Measurements from ENCODE around the gene GAB2.

GAB2 gene

DNA sequence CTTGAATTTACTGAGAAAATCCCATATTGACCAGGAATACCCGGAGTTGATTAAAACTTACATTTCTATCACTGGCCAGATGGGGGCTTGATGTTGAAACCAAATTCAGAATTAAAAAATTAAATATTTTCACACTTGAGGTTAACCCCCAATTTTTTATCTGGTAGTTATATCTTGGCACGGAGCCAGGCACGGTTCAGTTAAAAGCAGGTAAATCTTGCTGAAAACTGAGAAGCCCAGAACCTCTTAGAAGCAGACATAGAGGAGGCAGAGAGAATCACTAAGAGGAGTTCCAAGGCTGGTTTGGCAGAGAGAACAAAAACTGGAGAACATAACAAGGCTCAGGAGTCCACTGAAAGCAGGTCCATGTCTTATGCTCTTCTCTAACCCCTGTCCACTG is 151.2 kb downstream of the GAB2 start:
- Mint-ChIP-seq H3K4me3 (no peak overlapping the region), H3K27me3 (ENCODE audit: low read depth) (no peaks in the 10 kb centered on the region), H3K27ac (no peak overlapping the region), H3K4me1 (ENCODE audit: low read depth) (peaks cover 38% of the 10 kb centered on the region), H3K9me3 (peaks cover 2% of the 10 kb centered on the region), H3K36me3 (ENCODE audit: low read depth) (peaks cover 61% of the 10 kb centered on the region)
- DNase-seq (ENCODE audit: low spot score): no peak

DNA sequence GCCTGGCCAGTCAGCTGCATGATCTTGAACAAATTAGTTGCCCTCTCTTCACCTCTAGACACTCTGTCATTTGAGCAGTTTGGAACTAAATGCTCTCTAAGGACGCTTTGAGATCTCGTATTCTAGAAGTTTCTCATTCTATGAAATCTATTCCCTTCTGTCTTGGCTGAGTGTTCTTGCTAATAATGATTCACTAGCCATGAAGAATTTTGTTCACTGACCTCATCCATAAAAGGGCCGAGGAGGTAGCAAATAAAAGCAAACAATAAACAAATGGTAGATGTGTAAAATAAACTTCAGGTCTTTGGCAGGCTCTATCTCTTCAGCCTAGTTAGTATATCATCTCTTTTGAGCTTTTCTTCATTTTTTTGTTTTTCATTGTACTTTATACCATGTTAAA is 152.3 kb downstream of the GAB2 start:
- peaks cover 43% of the 10 kb centered on the region for H3K4me1 Mint-ChIP-seq (ENCODE audit: low read depth)
- H3K9me3 Mint-ChIP-seq: no peaks in the 10 kb centered on the region
- no peak overlapping the region for H3K27ac Mint-ChIP-seq
- peaks cover 57% of the 10 kb centered on the region for H3K36me3 Mint-ChIP-seq (ENCODE audit: low read depth)
- H3K27me3 Mint-ChIP-seq (ENCODE audit: low read depth): no peaks in the 10 kb centered on the region
- DNase-seq (ENCODE audit: low spot score): no peak
- no peak overlapping the region for H3K4me3 Mint-ChIP-seq

DNA sequence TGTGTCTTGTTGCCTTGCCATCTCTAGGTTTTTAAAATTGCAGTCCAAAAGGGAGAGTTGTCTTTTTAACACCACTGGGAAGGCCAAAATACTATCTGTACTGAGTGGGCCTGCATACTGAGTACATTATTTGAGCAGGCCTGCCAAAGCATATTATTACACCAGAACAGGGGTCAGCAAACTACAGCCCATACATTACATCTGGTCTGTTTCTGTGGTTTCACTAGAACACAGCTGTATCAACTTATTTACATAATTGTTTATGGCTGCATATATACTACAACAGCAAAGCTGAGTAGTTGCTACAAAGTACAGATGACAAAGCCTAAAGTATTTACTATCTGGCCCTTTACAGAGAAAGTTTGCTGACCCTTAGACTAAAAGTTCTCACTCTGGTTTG is 154.9 kb downstream of the GAB2 start:
- Mint-ChIP-seq H3K4me1 (ENCODE audit: low read depth) (peaks cover 46% of the 10 kb centered on the region), H3K9me3 (no peaks in the 10 kb centered on the region), H3K27me3 (ENCODE audit: low read depth) (no peaks in the 10 kb centered on the region), H3K4me3 (no peak overlapping the region), H3K27ac (no peak overlapping the region), H3K36me3 (ENCODE audit: low read depth) (peaks cover 50% of the 10 kb centered on the region)
- DNase-seq (ENCODE audit: low spot score): no peak

DNA sequence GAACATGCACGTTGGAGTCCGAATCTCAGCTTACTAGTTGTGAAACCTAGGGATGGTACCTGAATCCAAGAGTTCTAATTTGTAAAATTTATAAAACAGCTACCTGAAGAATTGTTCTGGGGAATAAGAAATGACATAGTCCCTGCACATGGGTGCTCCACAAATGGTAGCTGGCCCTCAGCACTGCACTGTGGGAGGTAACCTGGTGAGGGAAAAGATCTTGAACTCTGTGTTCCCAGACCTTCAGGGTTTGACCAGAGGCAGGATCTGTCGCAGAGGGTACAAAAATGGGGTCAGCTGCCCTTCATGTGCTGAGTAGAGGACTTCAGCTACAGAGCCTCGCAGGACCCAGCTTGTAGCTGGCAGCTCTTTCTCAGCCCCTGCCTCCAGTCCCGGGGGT is 155.4 kb downstream of the GAB2 start:
- H3K4me3 Mint-ChIP-seq: no peak overlapping the region
- H3K36me3 Mint-ChIP-seq (ENCODE audit: low read depth): peaks cover 50% of the 10 kb centered on the region
- H3K9me3 Mint-ChIP-seq: no peaks in the 10 kb centered on the region
- H3K27me3 Mint-ChIP-seq (ENCODE audit: low read depth): no peaks in the 10 kb centered on the region
- no peak overlapping the region for H3K27ac Mint-ChIP-seq
- DNase-seq (ENCODE audit: low spot score): no peak
- peaks cover 47% of the 10 kb centered on the region for H3K4me1 Mint-ChIP-seq (ENCODE audit: low read depth)

DNA sequence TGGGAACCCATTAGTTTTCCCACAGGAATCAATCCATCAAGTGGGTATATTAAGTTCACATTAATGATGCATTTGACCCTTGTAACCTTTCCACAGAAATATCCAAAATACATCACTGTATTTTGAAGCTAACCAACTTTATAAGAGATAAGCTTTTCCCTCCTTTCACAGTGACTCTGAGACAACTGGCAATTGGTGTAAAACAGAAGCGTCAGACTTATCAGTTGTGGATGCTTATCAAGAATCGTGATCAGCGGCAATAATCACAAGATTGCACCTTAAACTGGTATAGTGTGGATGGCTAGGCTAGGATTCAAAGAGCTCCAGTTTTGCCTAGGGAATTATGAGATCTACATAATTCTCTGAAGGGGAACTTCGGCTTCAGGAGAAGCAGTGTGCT is 155.8 kb downstream of the GAB2 start:
- Mint-ChIP-seq H3K4me3 (no peak overlapping the region), H3K4me1 (ENCODE audit: low read depth) (peaks cover 46% of the 10 kb centered on the region), H3K27me3 (ENCODE audit: low read depth) (no peaks in the 10 kb centered on the region), H3K9me3 (no peaks in the 10 kb centered on the region), H3K36me3 (ENCODE audit: low read depth) (peaks cover 47% of the 10 kb centered on the region), H3K27ac (no peak overlapping the region)
- no peak for DNase-seq (ENCODE audit: low spot score)

DNA sequence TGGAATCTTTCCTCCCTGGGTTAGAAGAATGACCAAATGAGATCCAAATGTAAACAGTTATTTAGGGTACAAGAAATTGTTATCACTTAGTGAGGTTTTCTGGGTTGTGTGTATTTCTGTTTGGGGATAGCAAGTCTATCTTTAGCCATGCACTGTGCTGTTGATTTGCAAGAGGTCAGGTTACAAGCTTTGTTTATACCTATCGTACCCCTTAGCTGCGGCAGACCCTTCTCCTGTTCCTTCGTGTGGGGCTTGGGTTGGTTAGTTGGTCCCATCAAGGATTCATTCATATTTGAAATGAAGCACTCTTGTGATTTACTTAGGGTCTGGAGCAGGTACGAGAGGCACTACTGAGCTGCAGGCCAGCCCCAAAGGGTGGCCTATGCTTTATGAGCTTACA is 156.3 kb downstream of the GAB2 start:
- H3K9me3 Mint-ChIP-seq: no peaks in the 10 kb centered on the region
- peaks cover 45% of the 10 kb centered on the region for H3K4me1 Mint-ChIP-seq (ENCODE audit: low read depth)
- H3K27ac Mint-ChIP-seq: no peak overlapping the region
- H3K4me3 Mint-ChIP-seq: no peak overlapping the region
- H3K27me3 Mint-ChIP-seq (ENCODE audit: low read depth): no peaks in the 10 kb centered on the region
- peaks cover 47% of the 10 kb centered on the region for H3K36me3 Mint-ChIP-seq (ENCODE audit: low read depth)
- no peak for DNase-seq (ENCODE audit: low spot score)

DNA sequence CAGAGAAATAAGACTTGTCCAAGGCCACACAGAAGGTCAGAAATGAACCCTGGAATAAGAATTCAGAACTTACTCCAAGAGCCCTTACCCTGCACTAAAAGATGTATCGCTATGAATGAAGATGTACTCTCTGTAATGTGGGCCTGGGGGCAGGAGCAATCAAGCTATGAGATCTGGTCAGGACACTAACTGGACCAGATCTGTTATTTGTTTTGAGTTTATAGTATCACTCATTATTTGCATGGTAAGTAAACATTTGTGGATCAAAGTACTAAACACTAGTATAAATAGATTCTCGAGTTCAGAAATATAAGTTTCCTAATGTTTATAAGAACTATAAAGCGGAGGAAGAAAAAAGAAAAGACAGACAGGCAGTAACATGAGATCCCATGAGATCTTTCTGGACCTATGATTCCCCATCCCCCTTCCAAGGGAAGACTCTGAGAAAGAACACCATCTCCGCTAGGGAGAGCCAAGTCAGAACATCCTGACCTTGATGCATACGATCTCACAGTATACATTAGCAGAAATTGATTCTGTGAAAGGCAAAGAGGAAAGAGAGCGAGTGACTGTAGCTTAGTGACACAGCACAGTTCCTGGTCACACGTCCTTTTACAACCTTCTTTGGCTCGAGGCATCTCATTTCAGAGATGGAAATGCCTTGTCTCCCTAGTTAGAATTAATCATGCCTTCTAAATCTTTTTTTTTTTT is 157.7 kb downstream of the GAB2 start:
- Mint-ChIP-seq H3K27me3 (ENCODE audit: low read depth) (no peaks in the 10 kb centered on the region), H3K27ac (no peak overlapping the region), H3K36me3 (ENCODE audit: low read depth) (peaks cover 48% of the 10 kb centered on the region), H3K4me1 (ENCODE audit: low read depth) (peaks cover 41% of the 10 kb centered on the region), H3K4me3 (no peak overlapping the region), H3K9me3 (no peaks in the 10 kb centered on the region)
- DNase-seq (ENCODE audit: low spot score): no peak

DNA sequence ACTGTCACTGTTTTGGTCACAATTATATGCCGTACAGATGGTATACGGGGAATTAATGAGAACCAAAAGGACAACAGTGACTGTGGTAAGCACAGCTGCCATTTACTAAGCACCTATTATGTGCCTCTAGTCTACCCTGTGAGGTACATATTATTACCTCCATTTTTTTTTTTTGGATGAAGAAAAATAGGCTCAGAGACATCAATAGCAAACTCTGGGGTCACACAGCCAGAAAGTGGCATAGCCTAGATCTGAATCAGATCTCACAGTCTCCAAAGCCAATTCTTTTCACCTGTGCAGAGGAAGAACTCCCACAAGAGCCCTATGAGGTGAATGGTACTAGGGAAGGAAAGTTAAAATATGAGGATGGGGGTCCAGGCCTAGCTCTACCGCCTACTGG is 160.0 kb downstream of the GAB2 start:
- Mint-ChIP-seq H3K27ac (no peak overlapping the region), H3K4me3 (no peak overlapping the region), H3K27me3 (ENCODE audit: low read depth) (no peaks in the 10 kb centered on the region), H3K4me1 (ENCODE audit: low read depth) (peaks cover 41% of the 10 kb centered on the region), H3K36me3 (ENCODE audit: low read depth) (peaks cover 56% of the 10 kb centered on the region), H3K9me3 (no peaks in the 10 kb centered on the region)
- no peak for DNase-seq (ENCODE audit: low spot score)

DNA sequence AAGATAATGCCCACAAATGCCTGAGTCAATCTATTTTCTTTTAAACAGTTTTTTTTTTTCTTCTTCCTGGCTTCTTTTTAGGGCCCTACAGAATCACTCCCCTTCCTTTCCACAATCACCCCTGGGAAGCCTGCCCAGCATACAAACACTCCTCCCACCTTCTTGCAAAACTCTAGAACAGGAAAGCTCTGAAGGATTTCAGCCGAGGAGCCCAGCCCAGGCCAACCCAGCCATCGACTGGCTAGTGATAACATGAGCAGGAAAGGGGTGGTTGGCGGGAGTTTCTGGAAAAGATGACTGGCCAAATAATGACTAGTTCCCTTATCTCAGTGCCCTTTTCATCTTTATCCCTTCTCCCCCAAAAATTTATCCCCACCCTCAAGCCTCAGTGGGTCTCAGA is 160.7 kb downstream of the GAB2 start:
- Mint-ChIP-seq H3K36me3 (ENCODE audit: low read depth) (peaks cover 59% of the 10 kb centered on the region), H3K4me1 (ENCODE audit: low read depth) (peaks cover 40% of the 10 kb centered on the region), H3K4me3 (no peak overlapping the region), H3K9me3 (no peaks in the 10 kb centered on the region), H3K27ac (no peak overlapping the region), H3K27me3 (ENCODE audit: low read depth) (no peaks in the 10 kb centered on the region)
- DNase-seq (ENCODE audit: low spot score): no peak

DNA sequence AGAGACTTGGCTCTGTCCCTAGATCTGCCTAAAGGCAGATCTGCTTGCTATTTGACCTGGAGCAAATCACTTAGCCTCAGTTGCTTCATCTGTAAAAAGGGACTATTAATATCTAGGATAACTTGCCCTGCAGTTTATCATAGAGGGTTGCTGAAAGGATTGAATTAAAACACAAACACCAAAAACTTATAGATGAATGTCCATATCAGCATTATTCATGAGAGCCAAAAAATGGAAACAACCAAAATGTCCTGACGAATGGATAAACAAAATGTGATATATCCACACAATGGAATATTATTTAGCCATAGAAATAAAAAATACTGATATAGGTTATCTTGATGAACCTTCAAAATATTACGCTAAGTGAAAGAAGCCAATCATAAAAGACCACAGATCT is 161.7 kb downstream of the GAB2 start:
- H3K36me3 Mint-ChIP-seq (ENCODE audit: low read depth): peaks cover 59% of the 10 kb centered on the region
- no peak for DNase-seq (ENCODE audit: low spot score)
- no peaks in the 10 kb centered on the region for H3K9me3 Mint-ChIP-seq
- no peak overlapping the region for H3K27ac Mint-ChIP-seq
- no peaks in the 10 kb centered on the region for H3K27me3 Mint-ChIP-seq (ENCODE audit: low read depth)
- peaks cover 38% of the 10 kb centered on the region for H3K4me1 Mint-ChIP-seq (ENCODE audit: low read depth)
- no peak overlapping the region for H3K4me3 Mint-ChIP-seq

DNA sequence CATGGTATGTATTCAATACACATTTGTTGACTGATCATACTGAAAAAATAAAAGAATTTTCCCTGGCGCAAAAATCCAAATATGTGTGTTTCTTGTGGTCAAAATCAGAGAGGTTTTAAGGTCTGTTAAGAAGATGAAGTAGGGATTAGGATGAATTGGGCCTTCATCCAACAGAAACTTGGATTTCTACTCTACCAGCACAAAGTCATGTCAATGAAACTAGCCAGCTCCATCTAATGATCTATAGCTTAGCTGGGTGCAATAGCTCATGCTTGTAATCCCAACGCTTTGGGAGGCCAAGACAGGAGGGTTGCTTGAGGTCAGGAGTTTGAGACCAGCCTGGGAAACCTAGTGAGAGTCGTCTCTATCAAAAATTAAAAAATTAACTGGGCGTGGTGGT is 163.4 kb downstream of the GAB2 start:
- Mint-ChIP-seq H3K9me3 (no peaks in the 10 kb centered on the region), H3K4me1 (ENCODE audit: low read depth) (peaks cover 43% of the 10 kb centered on the region), H3K36me3 (ENCODE audit: low read depth) (peaks cover 62% of the 10 kb centered on the region), H3K4me3 (no peak overlapping the region), H3K27ac (no peak overlapping the region), H3K27me3 (ENCODE audit: low read depth) (no peaks in the 10 kb centered on the region)
- no peak for DNase-seq (ENCODE audit: low spot score)

DNA sequence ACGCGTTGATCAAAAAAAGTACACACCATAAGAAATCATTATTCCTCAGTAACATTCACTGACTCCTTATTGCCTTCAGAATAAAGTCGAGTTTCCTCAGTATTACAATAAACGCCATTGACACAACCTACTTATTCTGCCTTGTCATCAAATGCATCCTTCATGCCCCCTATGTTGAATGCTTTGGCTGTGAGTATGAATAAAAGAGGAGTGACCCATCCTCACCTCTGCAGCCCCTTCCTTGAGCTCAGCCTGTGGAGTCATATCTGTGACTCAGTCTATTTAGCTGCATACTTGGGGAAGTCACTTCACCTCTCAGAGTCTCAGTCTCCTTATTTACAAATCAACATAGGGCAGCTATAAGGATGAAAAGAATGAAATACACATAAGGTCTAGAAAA is 163.8 kb downstream of the GAB2 start:
- Mint-ChIP-seq H3K4me3 (no peak overlapping the region), H3K4me1 (ENCODE audit: low read depth) (peaks cover 41% of the 10 kb centered on the region), H3K27ac (no peak overlapping the region), H3K27me3 (ENCODE audit: low read depth) (no peaks in the 10 kb centered on the region), H3K9me3 (no peaks in the 10 kb centered on the region), H3K36me3 (ENCODE audit: low read depth) (peaks cover 60% of the 10 kb centered on the region)
- DNase-seq (ENCODE audit: low spot score): no peak

DNA sequence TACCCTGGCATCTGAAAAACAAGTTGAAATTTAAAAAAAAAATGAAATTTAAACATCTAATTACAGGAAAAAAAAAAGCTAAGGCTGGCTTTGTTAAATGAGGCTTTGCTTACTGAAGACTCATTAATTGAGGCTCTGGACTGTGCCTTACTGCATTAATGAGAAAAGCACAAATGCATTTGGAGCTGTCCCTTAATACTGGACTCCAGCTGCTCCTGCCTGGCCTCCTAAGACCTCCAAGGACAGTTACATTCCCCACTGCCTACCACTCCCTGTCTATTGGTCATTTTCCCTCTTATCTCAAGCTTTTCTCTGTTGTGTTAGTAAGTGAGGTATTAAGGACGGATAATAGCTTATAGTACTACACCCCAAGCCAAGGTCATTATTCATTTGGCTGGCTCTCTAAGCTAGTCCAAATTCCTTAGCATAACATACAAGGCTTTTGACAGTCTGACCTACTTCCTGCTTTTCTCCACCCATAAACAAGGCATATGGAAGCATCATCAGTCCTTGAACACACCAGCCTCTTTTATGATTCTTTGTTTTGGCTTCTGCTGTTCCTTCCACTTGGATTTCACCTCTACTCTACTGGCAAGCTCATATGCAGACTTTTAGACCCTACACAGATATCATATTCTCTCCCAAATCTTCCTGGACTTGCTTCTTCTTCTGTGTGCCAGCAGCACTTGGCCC is 166.4 kb downstream of the GAB2 start:
- no peak for DNase-seq (ENCODE audit: low spot score)
- Mint-ChIP-seq H3K27me3 (ENCODE audit: low read depth) (no peaks in the 10 kb centered on the region), H3K4me1 (ENCODE audit: low read depth) (peaks cover 31% of the 10 kb centered on the region), H3K9me3 (no peaks in the 10 kb centered on the region), H3K27ac (no peak overlapping the region), H3K36me3 (ENCODE audit: low read depth) (peaks cover 71% of the 10 kb centered on the region), H3K4me3 (no peak overlapping the region)

DNA sequence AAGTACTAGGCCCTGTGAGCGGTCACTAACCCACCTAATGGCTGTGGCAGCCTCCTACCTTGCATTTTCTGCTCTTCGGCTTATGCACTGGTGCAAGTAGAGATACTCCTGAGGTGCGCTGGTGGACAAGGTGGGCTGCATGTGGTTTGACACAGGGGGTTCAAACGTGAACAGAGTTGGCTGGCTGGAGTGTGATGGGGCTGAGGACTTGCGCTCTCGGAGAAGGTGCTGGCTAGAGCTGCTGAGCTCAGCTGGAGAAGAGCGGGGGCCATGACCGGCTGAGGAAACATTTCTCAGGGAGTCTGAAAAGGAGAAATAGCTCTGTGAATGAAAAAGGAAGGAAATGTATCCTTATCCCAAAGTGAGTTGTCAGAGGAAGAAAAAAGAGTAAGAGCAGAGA is 167.5 kb downstream of the GAB2 start:
- Mint-ChIP-seq H3K36me3 (ENCODE audit: low read depth) (peaks cover 72% of the 10 kb centered on the region), H3K27ac (peak overlapping the region; percentile 15)

DNA sequence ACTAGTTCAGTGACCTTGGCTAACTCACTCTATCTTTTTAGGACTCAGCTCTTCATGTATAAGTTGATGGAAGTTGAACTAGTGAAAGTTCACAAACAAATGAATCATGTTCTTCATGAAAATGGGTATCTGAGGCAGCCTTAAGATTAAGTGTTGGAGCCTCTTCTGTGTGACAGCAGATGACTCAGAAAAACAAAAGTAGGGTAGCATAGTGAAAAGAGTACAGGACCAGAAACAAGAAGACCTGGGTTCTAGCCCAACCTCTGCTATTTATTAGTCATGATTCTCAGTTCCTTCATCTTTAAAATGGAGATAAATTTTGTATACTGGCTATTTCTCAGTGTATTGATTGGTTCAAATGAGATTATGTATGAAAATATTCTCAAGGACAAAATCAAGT is 168.7 kb downstream of the GAB2 start:
- Mint-ChIP-seq H3K4me1 (ENCODE audit: low read depth) (peaks cover 45% of the 10 kb centered on the region), H3K4me3 (no peak overlapping the region), H3K27me3 (ENCODE audit: low read depth) (no peaks in the 10 kb centered on the region), H3K9me3 (no peaks in the 10 kb centered on the region), H3K27ac (no peak overlapping the region), H3K36me3 (ENCODE audit: low read depth) (peaks cover 72% of the 10 kb centered on the region)
- DNase-seq (ENCODE audit: low spot score): no peak

More for the DNA sequence above, 167.5 kb downstream of the GAB2 start:
- Mint-ChIP-seq H3K4me1 (ENCODE audit: low read depth) (peaks cover 33% of the 10 kb centered on the region), H3K27me3 (ENCODE audit: low read depth) (no peaks in the 10 kb centered on the region), H3K4me3 (no peak overlapping the region), H3K9me3 (no peaks in the 10 kb centered on the region)
- no peak for DNase-seq (ENCODE audit: low spot score)
